H1 (cell line): ENCODE data around the gene PHLDB3. TPM values are rescaled to one million over a fixed set of nuclear protein-coding genes. Genes with fewer than 3 reads are reported as not detected.

Experiments used
- SIRT6 ChIP-seq: IDR thresholded peaks from one replicate; pipeline ENCODE4 v1.7.1; 2012; ENCODE audit warnings: low read length, inconsistent platforms
- ZNF274 ChIP-seq: IDR thresholded peaks from 2 replicates; pipeline ENCODE4 v1.7.0; 2012; ENCODE audit warnings: low read length, borderline replicate concordance; ENCODE audit errors: extremely low read depth
- polyA plus RNA-seq, 7 experiments: library from polyadenylated mRNA; depleted of rRNA in 3 of 7; stranded (reverse) in 5 of 7; unstranded in 2 of 7; fragments of >200 nt in 5 of 7; fragments of 200-250 nt in 2 of 7; gene quantifications; 1 replicate in 5 of 7; 2 replicates in 1 of 7; 4 replicates in 1 of 7; pipeline versions ENCODE4 v1.2.1 to v1.2.3, GENCODE V29; 2011 to 2013; ENCODE audit warnings: missing spikeins in 2 of 7, mixed read lengths in 2 of 7
- total RNA-seq: library from RNA; stranded (reverse); fragmentation: NEBNext Ultra II Directional; extraction: Animal tissue kit (Norgen Biotek cat#: 25700); gene quantifications from 2 replicates; pipeline ENCODE4 v1.2.1, GENCODE V29; 2021
- TF ChIP-seq, protein P1 (sequence below): fragments of 300-600 bp; sonication (generic); IDR thresholded peaks from 2 replicates; pipeline ENCODE4 v1.7.1; 2012; ENCODE audit warnings: low read length, moderate library complexity, mild to moderate bottlenecking, inconsistent platforms; ENCODE audit not compliant: insufficient replicate concordance
- TF ChIP-seq, protein P2 (sequence below): IDR thresholded peaks from 2 replicates; pipeline ENCODE4 v1.6.1; 2011; ENCODE audit warnings: low read depth, mild to moderate bottlenecking, low read length; ENCODE audit not compliant: insufficient read depth

PHLDB3 gene
- total and polyA plus RNA-seq, 2 of the 8 experiments (the other 6 are each of a cell fraction or from before 2014, with no cell fraction given), result 4.0 to 8.5 TPM

DNA sequence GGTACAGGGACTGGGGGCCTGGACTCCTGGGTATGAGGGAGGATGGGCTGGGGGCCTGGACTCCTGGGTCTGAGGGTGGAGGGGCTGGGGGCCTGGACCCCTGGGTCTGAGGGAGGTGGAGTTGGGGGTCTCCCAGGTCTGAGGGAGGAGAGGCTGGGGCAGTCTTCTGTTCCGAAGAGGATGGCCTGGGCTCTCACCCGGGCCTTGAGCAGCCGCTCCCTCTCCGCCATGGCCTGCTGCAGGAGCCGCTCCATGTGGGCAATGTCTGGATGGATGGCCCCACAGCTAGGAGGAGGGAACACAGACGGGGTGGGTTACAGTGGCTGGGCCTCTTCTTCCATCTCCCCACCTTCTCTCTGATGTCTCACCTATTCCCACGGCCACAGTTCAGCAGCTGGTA, 18.1 kb downstream of the PHLDB3 start (continued):
- TF ChIP-seq, protein P1, sequence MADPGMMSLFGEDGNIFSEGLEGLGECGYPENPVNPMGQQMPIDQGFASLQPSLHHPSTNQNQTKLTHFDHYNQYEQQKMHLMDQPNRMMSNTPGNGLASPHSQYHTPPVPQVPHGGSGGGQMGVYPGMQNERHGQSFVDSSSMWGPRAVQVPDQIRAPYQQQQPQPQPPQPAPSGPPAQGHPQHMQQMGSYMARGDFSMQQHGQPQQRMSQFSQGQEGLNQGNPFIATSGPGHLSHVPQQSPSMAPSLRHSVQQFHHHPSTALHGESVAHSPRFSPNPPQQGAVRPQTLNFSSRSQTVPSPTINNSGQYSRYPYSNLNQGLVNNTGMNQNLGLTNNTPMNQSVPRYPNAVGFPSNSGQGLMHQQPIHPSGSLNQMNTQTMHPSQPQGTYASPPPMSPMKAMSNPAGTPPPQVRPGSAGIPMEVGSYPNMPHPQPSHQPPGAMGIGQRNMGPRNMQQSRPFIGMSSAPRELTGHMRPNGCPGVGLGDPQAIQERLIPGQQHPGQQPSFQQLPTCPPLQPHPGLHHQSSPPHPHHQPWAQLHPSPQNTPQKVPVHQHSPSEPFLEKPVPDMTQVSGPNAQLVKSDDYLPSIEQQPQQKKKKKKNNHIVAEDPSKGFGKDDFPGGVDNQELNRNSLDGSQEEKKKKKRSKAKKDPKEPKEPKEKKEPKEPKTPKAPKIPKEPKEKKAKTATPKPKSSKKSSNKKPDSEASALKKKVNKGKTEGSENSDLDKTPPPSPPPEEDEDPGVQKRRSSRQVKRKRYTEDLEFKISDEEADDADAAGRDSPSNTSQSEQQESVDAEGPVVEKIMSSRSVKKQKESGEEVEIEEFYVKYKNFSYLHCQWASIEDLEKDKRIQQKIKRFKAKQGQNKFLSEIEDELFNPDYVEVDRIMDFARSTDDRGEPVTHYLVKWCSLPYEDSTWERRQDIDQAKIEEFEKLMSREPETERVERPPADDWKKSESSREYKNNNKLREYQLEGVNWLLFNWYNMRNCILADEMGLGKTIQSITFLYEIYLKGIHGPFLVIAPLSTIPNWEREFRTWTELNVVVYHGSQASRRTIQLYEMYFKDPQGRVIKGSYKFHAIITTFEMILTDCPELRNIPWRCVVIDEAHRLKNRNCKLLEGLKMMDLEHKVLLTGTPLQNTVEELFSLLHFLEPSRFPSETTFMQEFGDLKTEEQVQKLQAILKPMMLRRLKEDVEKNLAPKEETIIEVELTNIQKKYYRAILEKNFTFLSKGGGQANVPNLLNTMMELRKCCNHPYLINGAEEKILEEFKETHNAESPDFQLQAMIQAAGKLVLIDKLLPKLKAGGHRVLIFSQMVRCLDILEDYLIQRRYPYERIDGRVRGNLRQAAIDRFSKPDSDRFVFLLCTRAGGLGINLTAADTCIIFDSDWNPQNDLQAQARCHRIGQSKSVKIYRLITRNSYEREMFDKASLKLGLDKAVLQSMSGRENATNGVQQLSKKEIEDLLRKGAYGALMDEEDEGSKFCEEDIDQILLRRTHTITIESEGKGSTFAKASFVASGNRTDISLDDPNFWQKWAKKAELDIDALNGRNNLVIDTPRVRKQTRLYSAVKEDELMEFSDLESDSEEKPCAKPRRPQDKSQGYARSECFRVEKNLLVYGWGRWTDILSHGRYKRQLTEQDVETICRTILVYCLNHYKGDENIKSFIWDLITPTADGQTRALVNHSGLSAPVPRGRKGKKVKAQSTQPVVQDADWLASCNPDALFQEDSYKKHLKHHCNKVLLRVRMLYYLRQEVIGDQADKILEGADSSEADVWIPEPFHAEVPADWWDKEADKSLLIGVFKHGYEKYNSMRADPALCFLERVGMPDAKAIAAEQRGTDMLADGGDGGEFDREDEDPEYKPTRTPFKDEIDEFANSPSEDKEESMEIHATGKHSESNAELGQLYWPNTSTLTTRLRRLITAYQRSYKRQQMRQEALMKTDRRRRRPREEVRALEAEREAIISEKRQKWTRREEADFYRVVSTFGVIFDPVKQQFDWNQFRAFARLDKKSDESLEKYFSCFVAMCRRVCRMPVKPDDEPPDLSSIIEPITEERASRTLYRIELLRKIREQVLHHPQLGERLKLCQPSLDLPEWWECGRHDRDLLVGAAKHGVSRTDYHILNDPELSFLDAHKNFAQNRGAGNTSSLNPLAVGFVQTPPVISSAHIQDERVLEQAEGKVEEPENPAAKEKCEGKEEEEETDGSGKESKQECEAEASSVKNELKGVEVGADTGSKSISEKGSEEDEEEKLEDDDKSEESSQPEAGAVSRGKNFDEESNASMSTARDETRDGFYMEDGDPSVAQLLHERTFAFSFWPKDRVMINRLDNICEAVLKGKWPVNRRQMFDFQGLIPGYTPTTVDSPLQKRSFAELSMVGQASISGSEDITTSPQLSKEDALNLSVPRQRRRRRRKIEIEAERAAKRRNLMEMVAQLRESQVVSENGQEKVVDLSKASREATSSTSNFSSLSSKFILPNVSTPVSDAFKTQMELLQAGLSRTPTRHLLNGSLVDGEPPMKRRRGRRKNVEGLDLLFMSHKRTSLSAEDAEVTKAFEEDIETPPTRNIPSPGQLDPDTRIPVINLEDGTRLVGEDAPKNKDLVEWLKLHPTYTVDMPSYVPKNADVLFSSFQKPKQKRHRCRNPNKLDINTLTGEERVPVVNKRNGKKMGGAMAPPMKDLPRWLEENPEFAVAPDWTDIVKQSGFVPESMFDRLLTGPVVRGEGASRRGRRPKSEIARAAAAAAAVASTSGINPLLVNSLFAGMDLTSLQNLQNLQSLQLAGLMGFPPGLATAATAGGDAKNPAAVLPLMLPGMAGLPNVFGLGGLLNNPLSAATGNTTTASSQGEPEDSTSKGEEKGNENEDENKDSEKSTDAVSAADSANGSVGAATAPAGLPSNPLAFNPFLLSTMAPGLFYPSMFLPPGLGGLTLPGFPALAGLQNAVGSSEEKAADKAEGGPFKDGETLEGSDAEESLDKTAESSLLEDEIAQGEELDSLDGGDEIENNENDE, result no peak
- TF ChIP-seq ZNF274 (no peak), SIRT6 (no peak)
- TF ChIP-seq, protein P2, sequence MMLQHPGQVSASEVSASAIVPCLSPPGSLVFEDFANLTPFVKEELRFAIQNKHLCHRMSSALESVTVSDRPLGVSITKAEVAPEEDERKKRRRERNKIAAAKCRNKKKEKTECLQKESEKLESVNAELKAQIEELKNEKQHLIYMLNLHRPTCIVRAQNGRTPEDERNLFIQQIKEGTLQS, result no peak
